NCI-H2227 (cell line): ENCODE results near the gene PRICKLE2.

Experiments
- DNase-seq: peaks from one replicate; lab custom pipeline; 2025; ENCODE audit not compliant: unreplicated experiment; lab: John Stamatoyannopoulos, UW

Gene PRICKLE2

DNA sequence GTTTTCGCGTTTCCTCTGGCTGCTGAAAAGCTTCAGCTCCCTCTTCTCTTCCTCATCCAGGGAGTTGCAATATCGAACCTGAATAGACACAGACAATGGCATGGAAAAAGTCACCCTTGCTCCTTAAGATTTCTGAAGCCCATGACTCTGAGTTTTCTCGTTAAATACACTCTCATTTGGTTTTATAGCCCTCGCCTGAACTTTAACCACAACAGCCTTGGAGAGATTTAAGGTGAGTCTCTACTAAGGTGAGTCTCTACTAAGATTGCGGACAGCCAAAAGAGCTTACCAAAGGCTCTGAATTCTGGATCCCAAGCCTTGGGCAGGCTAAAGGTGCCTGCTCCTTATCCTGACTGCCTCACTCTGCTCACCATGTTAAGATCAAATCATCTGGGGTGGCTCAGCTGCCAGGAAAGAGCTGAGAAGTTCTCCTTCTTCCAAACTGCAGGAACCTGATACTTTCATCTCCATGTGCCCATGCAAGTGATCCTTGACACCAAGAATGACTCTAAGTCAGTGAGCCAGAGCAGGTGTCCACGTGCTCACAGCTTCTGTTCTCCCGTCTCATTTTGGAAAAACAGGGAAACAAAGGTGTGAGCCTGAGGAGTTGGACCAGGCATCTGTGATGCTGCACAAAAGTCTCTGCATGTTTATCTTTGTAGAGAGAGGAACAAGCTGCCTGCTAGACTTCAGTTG lies 65.1 kb downstream of the PRICKLE2 start:
- no peak for DNase-seq

DNA sequence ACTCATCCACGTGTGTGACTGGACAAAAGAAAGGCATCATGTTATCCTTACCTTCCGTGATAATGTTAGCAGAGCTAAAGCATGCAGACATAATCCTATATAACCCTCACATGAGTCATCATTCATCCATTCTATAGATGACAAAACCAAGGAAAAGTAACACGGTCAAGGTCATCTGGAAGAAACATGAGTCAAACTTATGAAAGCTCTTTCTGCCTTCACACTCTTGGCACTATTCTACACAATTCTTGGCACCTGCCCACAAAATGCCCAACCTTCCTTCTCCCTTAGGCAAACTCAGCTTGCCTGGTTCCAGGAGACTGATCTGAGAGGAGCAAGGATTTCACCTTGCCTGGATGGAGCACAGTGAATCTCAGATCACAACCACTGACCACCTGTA lies 66.9 kb downstream of the PRICKLE2 start:
- no peak for DNase-seq

DNA sequence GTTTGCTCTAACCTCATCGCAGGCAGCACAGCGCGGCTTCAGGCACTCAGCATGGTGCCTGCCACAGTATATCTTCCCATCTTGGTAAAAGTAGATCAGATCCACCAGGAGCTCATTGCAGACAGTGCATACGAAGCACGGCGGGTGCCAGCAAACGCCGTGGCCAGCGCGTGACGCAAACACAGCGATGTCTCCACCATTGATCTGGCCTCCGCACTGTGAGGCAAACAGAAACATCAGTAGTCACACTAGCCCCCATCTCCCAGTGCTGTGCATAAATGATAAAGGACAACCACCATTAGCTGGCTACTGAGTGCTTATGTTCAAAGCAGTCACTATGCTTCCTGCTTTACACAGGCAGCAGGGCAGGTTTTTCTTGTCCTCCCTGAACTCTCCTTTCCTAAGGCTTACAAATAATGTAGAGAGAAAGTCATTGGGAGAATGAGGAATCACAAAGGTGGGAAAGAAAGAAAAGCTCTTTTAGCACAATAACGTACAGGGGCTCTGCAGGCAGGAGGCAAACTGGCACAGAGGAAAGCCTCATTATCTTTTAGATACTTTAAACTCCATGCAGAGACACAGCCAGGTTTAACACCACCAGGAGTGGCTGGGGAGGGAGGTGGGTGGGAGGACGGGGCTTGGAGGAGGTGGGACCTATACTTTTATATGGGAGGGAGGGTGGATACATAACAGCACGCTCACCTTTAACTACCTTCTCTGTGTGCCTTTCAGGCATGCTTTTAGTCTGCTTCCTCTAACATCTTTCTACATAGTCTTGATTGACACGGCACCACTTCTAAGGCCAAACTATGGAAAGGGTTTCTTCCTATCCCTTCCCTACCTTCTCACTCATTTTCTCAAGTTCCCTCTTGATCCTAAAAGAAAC lies 67.9 kb downstream of the PRICKLE2 start:
- DNase-seq, result no peak

DNA sequence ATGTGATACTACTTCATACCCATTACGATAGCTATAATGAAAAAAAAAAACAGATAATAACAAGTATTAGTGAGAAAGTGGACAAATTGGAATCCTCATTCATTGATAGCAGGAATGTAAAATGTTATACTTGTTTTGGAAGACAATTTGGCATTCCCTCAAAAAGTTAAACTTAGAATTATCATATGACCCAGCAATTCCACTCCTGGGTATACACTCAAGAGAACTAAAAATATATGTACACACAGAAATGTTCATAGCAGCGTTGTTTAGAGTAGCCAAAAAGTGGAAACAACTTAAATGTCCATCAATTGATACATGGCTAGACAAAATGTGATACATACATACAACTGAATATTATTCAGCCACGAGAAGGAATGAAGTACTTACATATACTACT lies 69.9 kb downstream of the PRICKLE2 start:
- no peak for DNase-seq

DNA sequence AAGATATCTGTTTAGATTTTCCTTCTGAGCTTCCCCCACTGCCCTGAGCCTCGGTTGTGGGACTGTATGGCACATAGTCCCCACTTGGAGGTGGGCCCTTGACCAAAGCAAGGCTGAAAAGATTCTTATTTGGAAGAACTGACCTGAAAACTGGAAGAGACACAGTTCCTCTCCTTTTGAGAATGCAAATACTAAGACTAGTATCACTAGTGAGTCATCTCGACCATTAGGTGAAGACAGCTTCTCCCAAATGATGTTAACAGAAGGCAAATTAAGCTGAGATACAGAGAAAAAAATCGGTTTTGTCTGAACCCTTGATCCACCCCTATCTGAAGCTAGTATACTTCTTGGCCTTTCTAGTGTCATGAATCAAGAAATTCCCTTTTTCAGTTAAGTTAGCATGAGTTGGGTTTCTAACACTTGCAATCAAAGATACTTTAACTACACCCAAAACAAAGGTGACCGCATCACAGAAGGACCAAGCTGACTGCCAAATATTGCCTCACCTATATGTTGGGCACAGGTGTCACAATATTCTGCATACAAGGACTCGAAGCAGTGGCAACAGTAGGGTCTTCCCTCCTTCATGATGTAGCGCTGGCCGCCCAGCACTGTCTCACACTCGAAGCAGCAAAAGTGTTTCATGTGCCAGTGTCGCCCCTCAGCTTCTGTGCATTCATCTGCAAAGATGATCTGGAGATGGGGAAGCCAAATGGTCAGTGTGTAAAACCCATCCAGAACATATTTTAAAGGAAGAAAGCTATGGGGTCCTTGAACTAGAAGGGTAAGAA lies 72.4 kb downstream of the PRICKLE2 start:
- no peak for DNase-seq

DNA sequence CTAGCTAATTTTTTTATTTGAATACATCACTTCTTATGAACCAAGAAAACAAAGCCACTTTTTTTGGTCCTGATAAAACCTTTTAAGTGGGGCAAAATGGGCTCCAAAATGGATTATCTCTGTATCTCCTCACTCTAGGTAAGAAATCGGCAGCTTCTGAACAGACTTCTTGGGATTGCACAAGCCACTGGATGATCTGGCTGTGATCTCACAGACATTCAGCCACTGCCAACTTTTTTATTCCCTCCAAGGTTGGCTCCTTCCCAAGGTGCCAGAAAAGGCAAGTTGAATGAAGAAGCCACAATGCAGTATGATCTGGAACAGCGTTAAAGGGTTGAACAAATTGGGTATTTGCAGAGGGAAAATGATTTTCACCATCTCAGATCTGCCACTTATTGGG lies 73.2 kb downstream of the PRICKLE2 start:
- no peak for DNase-seq

DNA sequence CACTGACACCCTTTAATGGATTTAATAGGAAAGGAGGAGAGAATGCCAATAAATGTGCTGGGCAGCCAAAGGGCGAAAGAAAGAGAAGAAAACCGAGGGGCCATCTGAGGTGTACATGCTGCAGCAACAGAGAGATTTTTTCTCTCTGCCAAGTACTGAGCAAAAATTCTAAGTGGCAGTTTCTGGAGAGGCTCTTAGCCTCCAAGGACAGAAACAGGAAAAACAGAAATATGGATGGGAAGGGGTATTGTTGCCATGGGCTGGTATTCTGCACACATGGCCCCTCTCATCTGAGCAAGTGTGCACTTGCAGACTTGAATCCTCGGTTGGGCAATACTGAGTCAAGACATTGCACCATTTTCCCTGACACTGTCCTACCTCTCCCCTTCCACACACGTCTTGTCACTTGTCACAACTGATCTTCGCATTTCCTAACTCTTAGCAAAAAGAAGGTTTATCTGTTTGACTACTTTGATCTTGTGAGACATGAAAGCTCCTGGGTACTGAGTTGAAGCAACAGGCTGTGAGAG lies 73.9 kb downstream of the PRICKLE2 start:
- no peak for DNase-seq

DNA sequence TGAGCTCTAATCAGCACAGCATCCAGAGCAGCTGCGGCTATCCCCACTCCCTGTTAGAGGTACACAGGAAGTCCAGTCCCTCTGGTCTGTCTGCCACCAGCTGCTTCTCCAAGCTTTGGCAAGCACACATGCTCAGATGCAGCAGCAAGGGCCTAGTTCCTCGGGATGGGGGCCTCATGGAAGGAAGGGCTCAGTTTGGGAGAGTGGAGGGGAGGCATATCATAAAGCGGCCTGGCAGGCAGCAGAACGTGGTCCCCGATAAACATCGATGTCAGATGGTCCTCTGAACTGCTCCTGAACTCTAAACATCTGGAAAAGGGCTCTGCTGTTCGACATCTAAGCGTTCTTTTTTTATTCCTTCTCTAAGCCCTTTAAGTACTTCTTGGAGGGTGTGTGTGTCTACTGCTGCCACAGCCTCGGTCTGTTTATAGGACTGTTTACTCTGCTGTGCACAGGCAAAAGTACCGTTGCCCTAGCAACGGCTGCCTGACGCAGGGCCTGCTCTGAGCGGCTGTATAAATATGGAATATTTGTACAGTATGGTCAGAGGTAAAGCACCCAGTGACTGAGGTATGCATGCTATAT lies 74.6 kb downstream of the PRICKLE2 start:
- DNase-seq, result peak; percentile 75

DNA sequence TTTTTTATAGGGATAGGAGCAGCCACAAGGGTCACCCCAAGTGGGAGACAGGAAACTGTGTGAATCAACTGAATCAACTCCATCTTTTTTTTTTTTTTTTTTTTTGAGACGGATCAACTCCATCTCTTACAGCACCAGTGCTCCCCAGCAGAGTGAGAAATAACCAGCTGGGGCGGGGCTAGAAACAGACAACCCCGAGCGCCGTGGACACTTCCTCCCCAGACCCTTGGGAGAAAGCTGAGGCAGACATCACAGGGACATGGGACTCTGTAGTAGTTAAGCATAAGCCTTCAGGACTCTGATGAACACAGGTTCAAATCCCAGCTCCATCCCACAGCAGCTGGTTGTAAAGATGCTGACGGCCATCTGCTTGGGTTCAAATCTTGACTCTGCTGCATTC lies 75.4 kb downstream of the PRICKLE2 start:
- no peak for DNase-seq

DNA sequence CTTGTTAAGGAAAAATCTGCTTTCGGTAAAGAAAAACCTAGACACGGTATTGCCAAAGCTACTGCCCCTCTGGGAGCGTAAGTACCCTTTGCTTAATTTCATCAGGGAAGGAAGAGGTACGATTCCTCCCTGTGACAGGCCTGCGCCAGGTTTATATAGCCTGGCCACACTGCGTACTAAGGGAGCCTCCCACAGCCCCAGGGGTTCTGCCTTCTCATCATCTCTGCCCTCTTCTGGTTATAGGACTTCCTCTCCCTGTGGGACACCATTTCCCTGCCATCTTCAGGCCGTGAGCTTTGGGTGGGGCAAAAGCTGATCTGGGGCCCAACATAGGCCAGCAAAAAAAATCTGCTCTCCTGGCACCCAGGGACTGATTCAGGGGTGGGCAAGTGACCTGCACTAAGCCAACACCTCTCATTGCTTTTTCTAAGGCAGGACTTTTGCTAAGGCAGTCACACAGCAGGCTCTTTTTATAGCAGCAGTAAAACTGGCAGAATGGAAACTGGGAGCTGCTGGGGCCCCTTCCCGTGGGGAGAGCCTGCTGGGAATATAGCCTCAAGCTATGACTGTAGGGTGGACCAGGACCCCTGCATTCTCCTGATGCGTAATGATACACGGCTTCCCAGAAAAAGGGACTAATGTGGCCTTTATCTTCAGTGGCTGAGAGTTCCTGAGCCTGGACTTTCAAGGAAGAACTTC lies 76.2 kb downstream of the PRICKLE2 start:
- no peak for DNase-seq

DNA sequence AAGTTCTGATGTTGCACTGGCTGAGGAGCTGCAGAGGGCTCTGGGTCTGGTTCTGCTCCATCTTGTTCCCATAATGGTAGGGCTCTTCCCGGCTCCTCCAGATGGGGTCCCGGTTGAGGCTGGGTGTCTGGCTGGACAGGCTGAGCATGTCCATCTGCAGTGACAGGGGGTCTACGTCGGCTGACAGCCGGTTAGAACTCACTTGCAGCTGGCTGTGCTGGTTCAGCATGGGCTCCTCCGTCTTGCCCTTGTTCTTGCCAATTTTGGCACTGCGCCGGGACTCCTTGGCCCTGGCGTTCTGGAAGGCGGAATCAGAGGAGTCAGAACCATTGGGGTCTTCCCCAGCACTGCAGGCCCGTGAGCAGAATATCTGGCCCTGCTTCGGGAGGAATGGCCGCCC lies 78.1 kb downstream of the PRICKLE2 start:
- no peak for DNase-seq

DNA sequence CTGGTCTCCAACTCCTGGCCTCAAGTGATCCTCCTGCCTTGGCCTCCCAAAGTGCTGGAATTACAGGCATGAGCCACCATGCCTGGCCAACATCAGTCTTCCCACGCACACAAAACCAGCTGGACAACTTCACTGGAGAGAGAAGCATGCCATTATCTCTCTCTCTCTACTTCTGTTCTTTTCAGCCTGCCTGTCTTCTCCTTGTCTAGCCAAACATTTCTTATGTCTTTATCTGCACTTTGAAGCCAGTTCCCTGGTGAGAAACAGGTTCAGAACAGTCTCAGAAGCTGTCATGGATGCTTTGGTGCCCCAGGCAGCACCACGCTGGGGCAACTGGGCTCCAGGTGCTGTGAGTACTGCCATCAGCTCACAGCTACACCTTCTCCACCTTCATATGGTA lies 79.8 kb downstream of the PRICKLE2 start:
- DNase-seq, result no peak

DNA sequence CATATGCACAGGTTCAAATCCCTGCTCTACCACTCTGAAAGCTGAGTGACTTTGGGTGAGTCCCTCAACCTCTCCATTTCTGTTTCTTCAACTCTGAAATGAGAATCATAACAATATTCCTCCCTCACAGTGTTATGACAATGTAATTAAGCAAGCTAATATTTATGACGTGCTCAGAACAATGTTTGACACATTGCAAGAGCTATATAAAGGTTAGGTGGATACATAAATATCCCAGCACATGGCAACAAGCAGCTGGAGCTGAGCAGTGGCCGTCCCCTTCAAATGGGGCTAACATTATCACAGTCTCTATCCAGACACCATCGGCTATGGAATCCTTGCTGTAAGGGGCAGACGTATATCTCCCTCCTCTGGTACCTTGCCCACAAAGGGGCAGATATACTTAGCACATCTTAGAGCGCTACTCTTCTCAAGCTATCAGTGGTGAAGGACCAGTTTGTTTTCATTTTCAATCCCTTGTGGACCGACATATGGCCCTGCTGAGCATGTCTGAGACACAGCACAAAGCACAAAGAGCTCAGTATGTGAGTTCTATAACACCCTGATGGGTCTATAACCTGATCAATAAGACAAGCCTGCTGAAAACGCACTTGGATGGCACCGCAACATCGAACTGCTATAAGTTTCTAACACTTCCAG lies 80.9 kb downstream of the PRICKLE2 start:
- DNase-seq, result no peak

DNA sequence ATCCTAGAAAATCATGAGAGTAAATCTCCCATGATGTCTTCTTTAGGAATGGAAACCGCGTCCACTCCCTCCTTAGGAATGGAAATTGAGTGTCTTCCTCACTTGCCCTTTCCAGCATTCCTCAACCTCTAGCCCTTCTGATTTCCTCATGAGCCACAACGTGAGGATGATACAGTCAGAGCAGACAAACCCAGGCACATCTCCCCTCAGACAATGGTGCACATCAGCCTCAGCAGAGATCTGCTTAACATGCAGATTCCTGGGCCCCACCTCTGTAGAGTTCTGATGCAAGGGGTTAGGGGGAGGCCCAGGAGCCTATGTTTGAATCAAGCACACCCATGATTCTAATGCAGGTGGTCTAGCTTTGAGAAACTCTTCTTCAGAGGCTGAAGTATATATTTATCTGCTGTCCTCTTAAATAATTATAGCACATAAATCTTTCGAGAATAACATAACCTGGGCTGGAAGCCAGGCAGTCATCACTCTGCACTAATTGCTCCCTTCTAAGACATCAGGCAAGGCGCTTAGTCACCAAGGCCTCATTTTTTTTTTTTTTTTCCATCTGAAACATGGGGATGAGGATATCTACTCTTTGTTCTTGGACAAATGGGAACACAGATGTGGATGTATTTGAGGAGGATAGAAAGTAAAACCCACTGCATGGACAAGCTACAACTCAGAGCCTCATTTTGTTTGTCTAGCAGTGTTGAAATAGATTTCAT lies 81.7 kb downstream of the PRICKLE2 start:
- DNase-seq, result peak; percentile 89

DNA sequence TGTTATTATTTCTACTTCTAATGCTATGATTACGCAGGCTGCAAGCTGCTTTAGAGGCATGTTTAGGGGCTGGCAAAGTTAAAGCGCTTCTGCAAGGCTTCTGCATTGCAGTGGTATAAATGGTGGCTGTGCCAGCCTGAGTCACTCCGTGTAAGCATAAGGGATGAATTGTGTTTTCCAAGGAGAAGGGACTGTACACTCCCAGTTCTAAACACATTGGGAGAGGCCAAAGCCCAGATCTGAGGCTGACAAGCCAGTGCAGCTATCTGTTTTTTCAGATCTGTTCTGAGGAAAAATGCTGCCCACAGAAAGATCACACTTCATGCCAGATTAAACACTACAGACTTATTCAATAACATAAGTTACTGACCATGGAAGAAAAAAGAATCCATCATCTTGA lies 83.8 kb downstream of the PRICKLE2 start:
- DNase-seq, result no peak

DNA sequence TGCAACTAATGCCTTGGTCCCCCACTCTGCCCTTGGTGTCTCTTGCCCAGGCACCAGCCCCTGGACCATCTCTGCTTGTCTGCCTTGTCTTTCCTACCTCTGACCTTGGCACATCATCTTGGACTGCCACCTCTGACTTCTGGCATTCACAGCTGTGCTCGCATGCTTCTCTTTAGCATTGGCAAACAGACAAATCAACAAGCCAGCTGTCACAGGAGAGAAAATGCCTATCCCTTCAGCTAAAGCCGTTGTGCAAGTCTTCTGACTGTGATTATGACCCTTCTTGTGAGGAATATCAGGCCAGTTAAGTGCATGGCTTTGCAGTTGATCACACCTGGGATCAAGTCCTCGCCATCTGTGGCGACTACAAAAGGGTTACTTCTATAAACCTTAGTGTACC lies 84.6 kb downstream of the PRICKLE2 start:
- no peak for DNase-seq

DNA sequence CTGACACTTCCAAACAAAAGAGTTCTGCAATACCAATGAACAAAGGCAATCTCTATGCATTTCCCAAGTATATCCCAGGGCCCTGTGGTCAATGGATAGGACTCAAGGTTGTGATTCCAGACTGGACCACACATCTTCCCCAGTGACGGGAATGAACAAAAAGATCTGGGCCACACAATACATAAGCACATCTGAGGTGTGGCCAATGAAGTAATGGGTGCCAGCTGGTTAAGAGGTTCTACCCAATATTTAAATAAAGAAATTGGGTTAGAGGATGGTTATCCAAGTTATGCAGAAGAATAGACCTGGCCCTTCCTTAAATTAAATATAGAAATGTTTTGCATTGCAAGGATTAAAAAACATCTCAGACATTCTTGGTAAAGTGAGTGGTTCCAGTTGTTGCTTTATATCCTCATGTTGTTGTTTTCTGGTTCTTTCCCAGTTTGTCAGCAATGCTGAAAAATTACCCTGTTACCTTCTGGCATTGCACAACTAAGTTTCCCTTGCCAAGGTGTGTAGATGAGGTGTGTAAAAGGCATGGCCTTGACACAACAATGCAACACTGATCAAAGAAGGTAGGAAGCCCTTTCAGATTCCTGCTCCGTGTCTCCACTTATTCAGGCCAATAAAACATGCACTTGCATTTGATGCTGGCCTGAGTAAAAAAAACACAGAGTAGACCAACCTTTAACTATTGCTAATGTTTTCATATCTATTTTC lies 86.5 kb downstream of the PRICKLE2 start:
- DNase-seq, result no peak

DNA sequence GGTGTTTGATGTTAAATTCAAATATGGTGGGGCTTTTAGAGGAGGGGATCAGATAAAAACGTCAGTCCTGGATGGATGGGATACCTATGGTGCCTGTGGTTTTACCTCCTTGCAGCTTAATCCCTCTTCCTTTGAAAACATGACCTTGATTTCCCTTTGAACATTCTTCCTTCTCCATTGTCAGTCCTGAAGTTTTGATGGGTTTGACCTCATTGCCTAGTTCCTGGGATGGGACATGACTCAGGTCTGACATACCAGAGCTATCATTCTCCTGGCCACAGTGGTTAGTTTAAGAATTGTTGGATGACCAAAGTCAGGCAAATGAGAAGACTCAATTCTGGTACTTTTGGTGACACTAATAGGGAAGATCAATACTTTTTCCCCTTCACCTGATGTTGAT lies 87.2 kb downstream of the PRICKLE2 start:
- DNase-seq, result no peak

DNA sequence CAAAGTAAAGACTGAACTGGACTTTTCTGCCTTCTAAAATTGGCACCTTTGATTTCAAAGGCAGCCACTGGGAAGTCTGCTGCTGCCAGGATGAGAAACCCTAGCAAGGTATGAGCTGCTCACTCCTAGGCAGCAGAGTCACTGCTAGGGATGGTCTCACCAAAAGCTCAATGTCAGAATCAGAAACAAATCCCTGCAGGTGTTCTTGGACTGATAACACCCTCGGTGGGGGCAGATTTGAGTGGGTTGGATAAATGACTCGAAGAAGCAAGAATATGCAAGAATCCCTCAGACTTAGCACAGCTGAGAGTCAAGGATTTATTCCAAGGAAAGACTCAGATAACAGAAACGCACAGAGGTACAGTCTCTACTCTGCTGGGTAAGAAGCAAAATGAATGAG lies 90.4 kb downstream of the PRICKLE2 start:
- DNase-seq, result no peak
